Measurements from ENCODE around the gene RTF1. TPM values are rescaled to one million over a fixed set of nuclear protein-coding genes. Genes with fewer than 3 reads are reported as not detected.

RTF1 gene
- total and polyA plus RNA-seq, 2 donors (not counting 3 experiments of a cell fraction or from before 2014, with no cell fraction given) = 19.2 to 40.6 TPM

DNA sequence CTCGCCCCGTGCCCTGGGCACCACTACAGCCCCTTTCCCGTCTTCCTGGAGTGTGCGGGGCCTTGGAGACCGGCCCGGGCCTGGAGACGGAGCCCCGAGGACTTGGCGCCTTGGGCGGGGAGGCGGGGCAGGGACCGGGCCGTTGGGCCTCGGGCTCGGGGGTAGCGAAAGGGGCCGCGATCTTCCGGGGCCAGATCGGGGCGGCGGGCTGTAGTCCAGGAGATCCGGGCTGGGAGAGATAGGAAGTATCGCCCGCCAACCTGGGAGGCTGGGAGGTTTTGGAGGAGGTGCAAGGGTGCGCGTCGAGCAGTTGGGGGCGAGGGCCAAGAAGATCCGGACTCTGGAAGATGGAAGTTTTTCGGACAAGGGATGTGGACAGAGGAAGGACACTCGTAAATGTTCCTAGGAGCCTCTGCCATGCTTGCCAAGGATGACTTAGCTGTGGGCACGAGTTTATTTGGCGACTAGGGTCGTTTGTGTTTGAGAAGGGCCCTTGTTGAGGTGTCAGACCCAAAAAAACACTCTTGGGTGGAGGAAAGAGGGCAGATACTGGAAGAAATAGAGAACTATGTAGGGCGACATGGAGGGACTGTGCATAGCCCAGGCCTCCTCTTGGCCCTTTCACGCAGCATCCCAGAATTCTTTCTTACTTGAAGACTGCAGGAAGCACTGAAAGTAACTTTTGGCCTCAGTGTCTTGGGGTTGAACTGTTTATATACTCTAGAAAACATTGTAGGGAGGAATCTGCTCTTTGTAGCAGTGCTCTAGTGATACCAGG, 712 bp downstream of the RTF1 start:
- Histone ChIP-seq H3K79me2 (ENCODE audit: control insufficient read depth, insufficient read depth, low read length) (peaks cover 60% of the 10 kb centered on the region), H3K4me3 (replicated peaks in 1 of 3; ENCODE audit: insufficient read depth in 1 of 3, low read depth in 1 of 3, low read length in 3 of 3) (peak overlapping the region; percentile 80 to 98 (median 82)), H3K9ac (replicated peaks; ENCODE audit: extremely low read depth, insufficient read depth, low read length) (peak overlapping the region; percentile 94), H3K9me3 (replicated peaks; ENCODE audit: control insufficient read depth, insufficient read depth, low read length) (no peaks in the 10 kb centered on the region), H3K4me2 (ENCODE audit: insufficient read depth, low read length) (peak overlapping the region; percentile 98), H3K36me3 (ENCODE audit: control insufficient read depth in 2 of 2, extremely low read depth in 1 of 2, insufficient read depth in 2 of 2, low read length in 2 of 2) (no peaks in the 10 kb centered on the region), H2AFZ (ENCODE audit: low read depth, low read length) (peak overlapping the region; percentile 96), H3K4me1 (ENCODE audit: control insufficient read depth, extremely low read depth, insufficient read depth, low read length) (peaks cover 15% of the 10 kb centered on the region), H3K9me1 (replicated peaks; ENCODE audit: control insufficient read depth, extremely low read depth, insufficient read depth, low read length) (no peaks in the 10 kb centered on the region), H3K27me3 (ENCODE audit: control insufficient read depth in 2 of 2, insufficient read depth in 2 of 2, low read length in 2 of 2) (no peaks in the 10 kb centered on the region), H3K27ac (ENCODE audit: insufficient read depth, low read depth, low read length) (peak overlapping the region; percentile 60), H4K20me1 (replicated peaks; ENCODE audit: control insufficient read depth, extremely low read depth, insufficient read depth, low read length) (peaks cover 9% of the 10 kb centered on the region)
- no peak for DNase-seq (ENCODE audit: low read depth, low spot score)
- peak; percentile 59 for FAIRE-seq
- ChIA-PET POLR2A (no interaction called here), CTCF (interaction anchor here (1.1 kb wide), 1 partner anchor 48 kb away, joined by 3 read pairs; no protein-coding TSS in a partner anchor)
- no TSS peak for BruUV-seq (replicated peaks)
- TF ChIP-seq JUN (IDR thresholded peaks at IDR 0.05; ENCODE audit: borderline replicate concordance, insufficient read depth, insufficient read length, low read depth) (no peak), GATA2 (IDR thresholded peaks at IDR 0.05; ENCODE audit: insufficient read depth, insufficient read length, low read depth, low read length) (no peak)
- dilution Hi-C loops (cut with MboI; ENCODE audit: extremely low pct_ligation_motif_present, low sequenced_read_pairs) (no loop called here), intact Hi-C loops (cut with micrococcal nuclease) (no loop called here)

DNA sequence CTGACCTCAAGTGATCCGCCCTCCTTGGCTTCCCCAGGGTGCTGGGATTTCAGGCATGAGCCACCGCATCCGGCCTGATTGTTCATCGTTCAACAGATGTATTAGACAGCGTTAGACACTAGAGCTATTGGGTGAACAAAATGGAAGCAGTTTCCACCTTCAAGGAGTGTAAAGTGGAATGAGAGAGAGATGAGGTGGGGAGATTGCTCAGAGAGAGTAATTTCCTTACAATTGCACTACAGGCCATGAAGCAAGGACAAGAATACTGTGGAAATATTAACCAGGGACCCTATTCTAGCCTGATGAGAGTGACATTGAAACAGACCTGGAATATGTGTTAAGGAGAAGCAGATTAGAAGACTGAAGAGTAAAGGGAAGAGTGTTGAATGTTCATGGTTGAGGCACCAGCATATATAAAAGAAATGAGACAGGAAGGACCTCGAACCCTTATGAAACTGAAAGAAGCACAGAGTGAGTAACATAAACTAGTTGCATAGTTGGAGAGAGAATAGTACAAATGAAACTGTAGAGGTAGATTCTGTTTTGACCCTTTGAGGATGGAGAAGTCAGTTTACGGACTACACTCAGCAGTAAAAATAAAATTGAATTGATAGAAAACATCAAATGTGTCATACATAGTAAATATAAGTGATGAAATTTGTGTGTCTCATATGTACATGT, 7.2 kb downstream of the RTF1 start:
- Histone ChIP-seq H3K4me3 (replicated peaks in 1 of 3; ENCODE audit: insufficient read depth in 1 of 3, low read depth in 1 of 3, low read length in 3 of 3) (no peak overlapping the region), H3K27ac (ENCODE audit: insufficient read depth, low read depth, low read length) (no peak overlapping the region), H3K4me1 (ENCODE audit: control insufficient read depth, extremely low read depth, insufficient read depth, low read length) (peaks cover 3% of the 10 kb centered on the region), H2AFZ (ENCODE audit: low read depth, low read length) (no peak overlapping the region), H4K20me1 (replicated peaks; ENCODE audit: control insufficient read depth, extremely low read depth, insufficient read depth, low read length) (peaks cover 6% of the 10 kb centered on the region), H3K36me3 (ENCODE audit: control insufficient read depth in 2 of 2, extremely low read depth in 1 of 2, insufficient read depth in 2 of 2, low read length in 2 of 2) (no peaks in the 10 kb centered on the region), H3K9me3 (replicated peaks; ENCODE audit: control insufficient read depth, insufficient read depth, low read length) (no peaks in the 10 kb centered on the region), H3K4me2 (ENCODE audit: insufficient read depth, low read length) (no peak overlapping the region), H3K9ac (replicated peaks; ENCODE audit: extremely low read depth, insufficient read depth, low read length) (no peak overlapping the region), H3K27me3 (ENCODE audit: control insufficient read depth in 2 of 2, insufficient read depth in 2 of 2, low read length in 2 of 2) (no peaks in the 10 kb centered on the region), H3K9me1 (replicated peaks; ENCODE audit: control insufficient read depth, extremely low read depth, insufficient read depth, low read length) (no peaks in the 10 kb centered on the region), H3K79me2 (ENCODE audit: control insufficient read depth, insufficient read depth, low read length) (peaks cover 62% of the 10 kb centered on the region)
- POLR2A ChIA-PET = interaction anchor here (0.6 kb wide), 1 partner anchor 341 kb away, joined by 6 read pairs; no protein-coding TSS in a partner anchor
- intact Hi-C loops (cut with micrococcal nuclease) = no loop called here
- FAIRE-seq (no peak), DNase-seq (ENCODE audit: low read depth, low spot score) (no peak)
- TF ChIP-seq JUN (IDR thresholded peaks at IDR 0.05; ENCODE audit: borderline replicate concordance, insufficient read depth, insufficient read length, low read depth) = no peak
- no peak for TF ChIP-seq GATA2 (IDR thresholded peaks at IDR 0.05; ENCODE audit: insufficient read depth, insufficient read length, low read depth, low read length)
- TF ChIP-seq, protein P1, sequence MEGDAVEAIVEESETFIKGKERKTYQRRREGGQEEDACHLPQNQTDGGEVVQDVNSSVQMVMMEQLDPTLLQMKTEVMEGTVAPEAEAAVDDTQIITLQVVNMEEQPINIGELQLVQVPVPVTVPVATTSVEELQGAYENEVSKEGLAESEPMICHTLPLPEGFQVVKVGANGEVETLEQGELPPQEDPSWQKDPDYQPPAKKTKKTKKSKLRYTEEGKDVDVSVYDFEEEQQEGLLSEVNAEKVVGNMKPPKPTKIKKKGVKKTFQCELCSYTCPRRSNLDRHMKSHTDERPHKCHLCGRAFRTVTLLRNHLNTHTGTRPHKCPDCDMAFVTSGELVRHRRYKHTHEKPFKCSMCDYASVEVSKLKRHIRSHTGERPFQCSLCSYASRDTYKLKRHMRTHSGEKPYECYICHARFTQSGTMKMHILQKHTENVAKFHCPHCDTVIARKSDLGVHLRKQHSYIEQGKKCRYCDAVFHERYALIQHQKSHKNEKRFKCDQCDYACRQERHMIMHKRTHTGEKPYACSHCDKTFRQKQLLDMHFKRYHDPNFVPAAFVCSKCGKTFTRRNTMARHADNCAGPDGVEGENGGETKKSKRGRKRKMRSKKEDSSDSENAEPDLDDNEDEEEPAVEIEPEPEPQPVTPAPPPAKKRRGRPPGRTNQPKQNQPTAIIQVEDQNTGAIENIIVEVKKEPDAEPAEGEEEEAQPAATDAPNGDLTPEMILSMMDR (IDR thresholded peaks at IDR 0.05; ENCODE audit: extremely low read depth in 1 of 2, insufficient read depth in 1 of 2, low read depth in 1 of 2, low read length in 2 of 2) = no peak
- TF ChIP-seq FOS (IDR thresholded peaks at IDR 0.05; ENCODE audit: borderline replicate concordance, insufficient read depth, low read length) = no peak
- TF ChIP-seq MYC (IDR thresholded peaks at IDR 0.05; ENCODE audit: low read depth, low read length) = no peak
- TF ChIP-seq EZH2 (IDR thresholded peaks at IDR 0.05; ENCODE audit: borderline replicate concordance, low read depth, low read length, severe bottlenecking) = no peak
- no peak for TF ChIP-seq POLR2A (IDR thresholded peaks at IDR 0.05; ENCODE audit: low read depth, low read length)
- TF ChIP-seq POLR2AphosphoS5 (IDR thresholded peaks at IDR 0.05; ENCODE audit: insufficient read depth, low read depth, low read length) = no peak
- TF ChIP-seq, protein P2, sequence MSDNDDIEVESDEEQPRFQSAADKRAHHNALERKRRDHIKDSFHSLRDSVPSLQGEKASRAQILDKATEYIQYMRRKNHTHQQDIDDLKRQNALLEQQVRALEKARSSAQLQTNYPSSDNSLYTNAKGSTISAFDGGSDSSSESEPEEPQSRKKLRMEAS (IDR thresholded peaks at IDR 0.05; ENCODE audit: insufficient read depth, insufficient read length) = no peak
- CTCF ChIA-PET = interaction anchor here (1.7 kb wide), 1 partner anchor 42 kb away, joined by 5 read pairs; no protein-coding TSS in a partner anchor
- no TSS peak for BruUV-seq (replicated peaks)
- dilution Hi-C loops (cut with MboI; ENCODE audit: extremely low pct_ligation_motif_present, low sequenced_read_pairs) = no loop called here

Data from endothelial cell of umbilical vein (primary cell).